Breast epithelium (tissue), 4 donors: ENCODE results near the gene DAPK1. TPM values are rescaled to one million over a fixed set of nuclear protein-coding genes. Genes with fewer than 3 reads are reported as not detected.

ENCODE experiments used
- DNase-seq, 2 donors: peaks; one replicate each; pipeline ENCODE4 v3.0.0-alpha.2; 2019; ENCODE audit warnings: low spot score in 2 of 2
- H3K27ac ChIP-seq, 2 donors: fragments of 200-600 bp; sonication (generic) in 1 of 2; one replicate each; pipeline ENCODE4 v1.5.1; 2016 to 2019; ENCODE audit warnings: mild to moderate bottlenecking in 1 of 2
- H3K27me3 ChIP-seq, 2 donors: fragments of 200-600 bp; sonication (generic) in 1 of 2; one replicate each; pipeline versions ENCODE4 v1.5.1 to v1.6.0; 2017 to 2019; ENCODE audit warnings: control low read depth in 1 of 2, mild to moderate bottlenecking in 1 of 2
- H3K36me3 ChIP-seq: fragments of 200-600 bp; one replicate; pipeline ENCODE4 v1.5.1; 2019
- H3K4me1 ChIP-seq, 2 donors: fragments of 200-600 bp; sonication (generic); one replicate each; pipeline ENCODE4 v1.5.1; 2016 to 2019; ENCODE audit warnings: control low read depth in 1 of 2
- H3K4me3 ChIP-seq, 3 donors: fragments of 200-600 bp; sonication (generic); 1 replicate in 2 of 3; 2 replicates in 1 of 3; pipeline ENCODE4 v1.5.1; 2016 to 2019; ENCODE audit warnings: mild to moderate bottlenecking in 3 of 3, moderate library complexity in 2 of 3
- H3K9me3 ChIP-seq, 2 donors: fragments of 200-600 bp; sonication (generic) in 1 of 2; one replicate each; pipeline ENCODE4 v1.5.1; 2016 to 2019; ENCODE audit warnings: control low read depth in 1 of 2
- POLR2A ChIP-seq: fragments of 450-650 bp; IDR thresholded peaks from one replicate; pipeline ENCODE4 v1.6.1; 2016; ENCODE audit warnings: antibody characterized with exemption, mild to moderate bottlenecking, moderate library complexity
- POLR2AphosphoS5 ChIP-seq, 3 donors: sonication (generic); formaldehyde crosslinking; IDR thresholded peaks; one replicate each; pipeline ENCODE4 v1.6.1; 2017; ENCODE audit warnings: antibody characterized with exemption in 3 of 3
- intact Hi-C: fragments of 100-400 bp; cut with DNase I; formaldehyde crosslinking; loops from one replicate; pipeline ENCODE4 v1.15.1; 2023; ENCODE audit warnings: low total_unique reads
- total RNA-seq, 3 donors: library from RNA; depleted of rRNA; stranded (reverse); fragments of >200 nt; gene quantifications; one replicate each; pipeline ENCODE4 v1.1.0, GENCODE V29; 2016
- TF ChIP-seq, protein P1 (sequence below), 3 donors: fragments of 450-650 bp; IDR thresholded peaks; one replicate each; pipeline ENCODE4 v1.5.1; 2016 to 2017; ENCODE audit warnings: antibody characterized with exemption in 3 of 3, mild to moderate bottlenecking in 3 of 3, moderate library complexity in 3 of 3

The DAPK1 gene
- total RNA-seq, 3 donors from 2014 or later: 14.7 to 42.6 (median 34.5) TPM

DNA sequence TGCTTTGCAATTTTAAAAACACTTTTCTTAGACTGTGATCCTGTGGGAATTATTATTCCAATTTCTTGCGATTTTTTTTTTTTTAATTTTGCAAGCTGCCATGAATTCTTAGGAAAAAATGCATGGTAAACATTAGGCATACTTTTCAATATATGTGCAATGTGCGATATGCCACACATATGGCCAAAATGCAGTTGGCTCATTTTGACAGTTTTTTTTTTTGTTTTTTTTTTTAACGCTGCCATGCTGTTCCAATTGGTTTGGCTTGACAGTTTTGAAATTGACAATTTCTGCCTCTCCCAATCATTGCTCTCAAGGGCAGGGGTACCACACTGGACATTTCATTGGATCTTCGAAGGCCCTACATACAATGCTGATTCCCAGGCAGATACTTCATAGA lies 36.4 kb downstream of the DAPK1 start:
- no peak for TF ChIP-seq POLR2A
- TF ChIP-seq POLR2AphosphoS5 (IDR thresholded peaks at IDR 0.05): no peak
- TF ChIP-seq, protein P1, sequence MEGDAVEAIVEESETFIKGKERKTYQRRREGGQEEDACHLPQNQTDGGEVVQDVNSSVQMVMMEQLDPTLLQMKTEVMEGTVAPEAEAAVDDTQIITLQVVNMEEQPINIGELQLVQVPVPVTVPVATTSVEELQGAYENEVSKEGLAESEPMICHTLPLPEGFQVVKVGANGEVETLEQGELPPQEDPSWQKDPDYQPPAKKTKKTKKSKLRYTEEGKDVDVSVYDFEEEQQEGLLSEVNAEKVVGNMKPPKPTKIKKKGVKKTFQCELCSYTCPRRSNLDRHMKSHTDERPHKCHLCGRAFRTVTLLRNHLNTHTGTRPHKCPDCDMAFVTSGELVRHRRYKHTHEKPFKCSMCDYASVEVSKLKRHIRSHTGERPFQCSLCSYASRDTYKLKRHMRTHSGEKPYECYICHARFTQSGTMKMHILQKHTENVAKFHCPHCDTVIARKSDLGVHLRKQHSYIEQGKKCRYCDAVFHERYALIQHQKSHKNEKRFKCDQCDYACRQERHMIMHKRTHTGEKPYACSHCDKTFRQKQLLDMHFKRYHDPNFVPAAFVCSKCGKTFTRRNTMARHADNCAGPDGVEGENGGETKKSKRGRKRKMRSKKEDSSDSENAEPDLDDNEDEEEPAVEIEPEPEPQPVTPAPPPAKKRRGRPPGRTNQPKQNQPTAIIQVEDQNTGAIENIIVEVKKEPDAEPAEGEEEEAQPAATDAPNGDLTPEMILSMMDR (IDR thresholded peaks at IDR 0.05): no peak
- intact Hi-C loops: loop anchor here (5.0 kb wide), 1 partner anchor 1168 kb away; no protein-coding TSS in a partner anchor
- Histone ChIP-seq H3K4me3 (no peak overlapping the region), H3K9me3 (no peaks in the 10 kb centered on the region), H3K27ac (no peak overlapping the region), H3K27me3 (no peaks in the 10 kb centered on the region), H3K36me3 (no peaks in the 10 kb centered on the region), H3K4me1 (no peaks in the 10 kb centered on the region)
- DNase-seq: no peak

DNA sequence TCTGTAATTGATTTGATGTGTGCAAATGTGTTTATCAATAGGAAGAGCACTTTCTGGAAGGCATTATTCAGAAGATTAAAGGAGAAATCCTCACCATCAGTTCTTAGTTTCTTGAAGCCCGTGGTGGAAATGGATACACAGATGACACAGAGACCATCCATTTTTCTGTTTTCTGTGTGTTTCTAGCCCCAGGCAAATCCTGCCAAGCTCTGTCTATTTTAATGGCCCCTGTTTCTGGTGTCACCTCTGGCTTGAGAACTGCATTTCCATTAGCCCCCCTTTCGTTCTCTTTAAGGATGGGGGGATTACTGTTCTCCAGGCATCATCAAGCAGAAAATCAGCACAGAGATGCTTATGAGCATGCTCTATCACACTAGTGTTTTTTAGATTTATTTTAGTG lies 37.3 kb downstream of the DAPK1 start:
- TF ChIP-seq POLR2AphosphoS5 (IDR thresholded peaks at IDR 0.05) (no peak), POLR2A (no peak)
- TF ChIP-seq, protein P1 (IDR thresholded peaks at IDR 0.05): no peak
- no peak for DNase-seq
- Histone ChIP-seq H3K27ac (no peak overlapping the region), H3K4me3 (no peak overlapping the region), H3K9me3 (no peaks in the 10 kb centered on the region), H3K27me3 (no peaks in the 10 kb centered on the region), H3K36me3 (no peaks in the 10 kb centered on the region), H3K4me1 (no peaks in the 10 kb centered on the region)
- intact Hi-C loops: loop anchor here (5.0 kb wide), 1 partner anchor 1167 kb away; no protein-coding TSS in a partner anchor

DNA sequence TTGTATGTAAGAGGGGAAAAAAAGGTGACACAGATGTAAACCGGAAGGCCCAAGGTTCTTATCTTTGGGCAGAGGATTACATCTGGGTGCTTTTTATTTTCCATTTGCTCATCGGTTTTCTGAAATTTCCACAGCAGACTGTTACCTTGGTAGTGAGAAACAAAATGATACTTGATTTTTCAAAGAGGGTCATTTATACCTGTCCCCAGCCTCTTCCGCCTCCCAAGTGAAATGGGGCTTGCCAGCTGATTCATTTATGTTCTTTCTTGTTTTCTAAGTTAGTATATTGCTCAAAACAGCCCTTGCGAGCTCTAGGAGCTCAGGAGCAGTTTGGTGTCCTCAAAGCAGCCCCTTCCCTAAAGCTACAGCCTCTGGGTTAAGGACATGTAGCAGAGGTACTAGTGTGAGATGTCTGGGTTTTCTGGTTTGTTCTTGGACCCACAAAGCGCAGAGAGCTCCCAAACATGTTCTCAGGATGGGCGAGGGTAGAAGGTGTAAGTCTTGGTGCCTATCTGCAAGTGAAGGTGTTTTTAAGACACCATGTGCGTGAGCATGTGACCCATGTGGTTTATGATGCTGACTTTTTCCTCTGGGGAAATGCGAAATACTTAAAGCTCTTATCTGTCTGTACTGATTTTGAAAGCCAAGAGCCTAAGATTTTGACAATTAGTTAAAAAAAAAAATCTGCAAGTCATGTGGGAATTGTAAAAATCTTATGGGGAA lies 38.3 kb downstream of the DAPK1 start:
- TF ChIP-seq, protein P1 (IDR thresholded peaks at IDR 0.05): no peak
- TF ChIP-seq POLR2AphosphoS5 (IDR thresholded peaks at IDR 0.05): no peak
- TF ChIP-seq POLR2A: no peak
- Histone ChIP-seq H3K27me3 (no peaks in the 10 kb centered on the region), H3K27ac (no peak overlapping the region), H3K36me3 (no peaks in the 10 kb centered on the region), H3K4me3 (no peak overlapping the region), H3K4me1 (no peaks in the 10 kb centered on the region), H3K9me3 (no peaks in the 10 kb centered on the region)
- no peak for DNase-seq
- intact Hi-C loops: no loop called here

DNA sequence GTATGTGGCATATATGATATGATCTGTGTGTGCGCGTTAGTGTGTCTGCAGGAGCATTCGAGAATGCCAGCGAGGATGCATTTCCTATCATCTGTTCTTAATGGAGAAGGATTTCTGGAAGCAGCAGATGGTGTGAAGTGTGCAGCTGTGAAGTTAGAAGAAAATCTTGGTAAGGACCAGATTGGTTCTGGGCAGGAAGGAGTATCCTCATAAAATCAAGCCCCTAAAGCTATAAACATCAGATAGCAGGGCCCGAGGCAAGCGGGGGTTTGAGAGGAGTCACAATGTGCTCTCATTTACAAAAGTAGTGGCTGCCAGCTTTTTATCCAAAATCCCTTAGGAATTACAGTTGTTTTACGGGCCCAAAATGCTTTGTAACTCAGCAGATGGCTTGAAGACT lies 40.0 kb downstream of the DAPK1 start:
- H3K9me3 ChIP-seq: no peaks in the 10 kb centered on the region
- H3K27me3 ChIP-seq: no peaks in the 10 kb centered on the region
- TF ChIP-seq POLR2A: no peak
- TF ChIP-seq, protein P1 (IDR thresholded peaks at IDR 0.05): no peak
- no peak for TF ChIP-seq POLR2AphosphoS5 (IDR thresholded peaks at IDR 0.05)
- intact Hi-C loops: no loop called here
- no peaks in the 10 kb centered on the region for H3K36me3 ChIP-seq
- no peaks in the 10 kb centered on the region for H3K4me1 ChIP-seq
- H3K27ac ChIP-seq: no peak overlapping the region
- H3K4me3 ChIP-seq: no peak overlapping the region
- DNase-seq: no peak

GRCh38 chr9:87540444-87541105 lies 42.9 kb downstream of the DAPK1 start:
- no peaks in the 10 kb centered on the region for H3K9me3 ChIP-seq

More at GRCh38 chr9:87540444-87541105, 42.9 kb downstream of the DAPK1 start:
- no peaks in the 10 kb centered on the region for H3K27me3 ChIP-seq
- H3K36me3 ChIP-seq: no peaks in the 10 kb centered on the region
- H3K4me3 ChIP-seq: no peak overlapping the region
- no peaks in the 10 kb centered on the region for H3K4me1 ChIP-seq
- no peak overlapping the region for H3K27ac ChIP-seq
- no peak for DNase-seq
- intact Hi-C loops: no loop called here
- TF ChIP-seq POLR2A: no peak
- TF ChIP-seq, protein P1 (IDR thresholded peaks at IDR 0.05): no peak
- no peak for TF ChIP-seq POLR2AphosphoS5 (IDR thresholded peaks at IDR 0.05)
